Erythroblast (primary cell): ENCODE data around the gene USP2.
A peak's percentile ranks its signal among the peaks of the same experiment; 100 is the strongest.

ENCODE experiments used
- DNase-seq, 2 experiments: peaks; one replicate each; lab custom pipeline; 2025; lab: John Stamatoyannopoulos, UW
- GATA1 ChIP-seq: IDR thresholded peaks from 2 replicates; pipeline ENCODE4 v1.6.1; 2011; ENCODE audit warnings: low read depth, mild to moderate bottlenecking, control low read depth, low read length, moderate library complexity
- POLR2A ChIP-seq: IDR thresholded peaks from 2 replicates; pipeline ENCODE4 v1.6.1; 2011; ENCODE audit warnings: mild to moderate bottlenecking, low read length

The USP2 gene

GRCh38 chr11:119377961-119378667 lies 3.4 kb downstream of the USP2 start:
- no peak for DNase-seq
- TF ChIP-seq POLR2A (no peak), GATA1 (no peak)

DNA sequence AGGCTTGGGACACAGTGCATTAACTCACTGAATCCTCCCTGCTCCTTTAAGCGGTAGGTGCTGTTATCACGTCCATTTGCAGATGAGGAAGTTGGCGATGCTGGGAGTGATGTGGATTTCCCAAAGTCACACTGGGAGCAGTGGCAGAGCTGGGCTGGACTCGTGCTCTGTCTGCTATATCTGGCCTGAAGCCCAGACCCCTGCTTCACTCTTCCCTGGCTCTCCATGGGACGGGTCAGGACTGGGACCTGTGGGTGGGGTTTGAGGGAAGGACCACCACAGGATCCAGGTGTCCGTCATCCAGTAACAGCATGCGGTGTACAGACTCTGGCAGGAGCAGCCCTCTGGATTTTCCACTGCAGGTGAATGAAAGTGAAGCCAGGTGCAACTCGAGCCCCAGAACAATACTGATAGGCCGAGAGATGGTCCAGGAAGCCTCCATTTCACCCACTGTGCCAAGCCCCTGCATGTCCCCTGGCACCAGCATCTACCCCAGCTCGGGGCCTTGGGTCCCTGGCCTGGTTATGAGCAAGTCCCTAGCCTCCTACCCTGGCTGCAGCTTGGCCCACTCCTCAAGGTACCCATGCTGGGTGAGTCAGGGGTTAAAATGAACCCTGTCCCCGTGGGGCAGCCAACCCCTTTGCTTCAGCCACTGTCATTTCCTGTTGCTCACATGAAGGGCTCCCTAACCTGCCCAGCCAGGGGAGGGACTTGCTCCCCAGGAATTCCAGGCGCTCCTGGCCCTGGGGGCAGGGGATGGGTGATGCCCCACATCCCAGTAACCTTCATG lies 4.2 kb downstream of the USP2 start:
- no peak for DNase-seq
- TF ChIP-seq POLR2A: no peak
- TF ChIP-seq GATA1: no peak

DNA sequence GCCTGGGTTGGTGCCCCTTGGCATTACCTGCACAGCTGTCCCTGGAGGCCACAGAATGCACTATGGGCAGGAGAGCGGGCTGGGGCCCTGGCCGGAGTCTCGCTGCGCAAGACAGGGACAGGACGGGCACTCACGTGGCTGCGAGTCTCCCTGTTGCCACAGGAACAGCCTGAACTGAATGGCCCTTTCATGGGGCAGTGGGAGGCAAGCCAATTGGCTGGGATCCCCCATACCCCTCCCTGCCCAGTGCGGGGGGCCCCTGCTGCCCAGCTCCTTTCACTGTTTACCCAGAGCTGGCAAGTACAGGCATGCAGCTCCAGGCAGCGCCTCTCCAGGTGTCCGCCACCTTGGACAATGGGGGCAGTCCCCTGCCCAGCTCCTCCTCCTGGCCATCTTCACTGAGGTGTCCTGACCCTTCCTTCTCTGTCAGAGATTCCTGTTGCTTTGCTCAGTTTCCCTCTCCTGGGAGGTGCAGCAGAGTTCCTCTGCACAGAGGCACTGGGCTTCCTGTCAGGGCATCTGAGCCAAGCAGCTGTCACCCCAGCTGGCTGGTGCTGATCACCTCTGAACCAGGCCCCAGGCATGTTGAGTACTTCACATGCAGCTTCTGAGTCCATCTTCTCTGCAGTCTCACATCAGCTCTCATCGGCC lies 5.2 kb downstream of the USP2 start:
- TF ChIP-seq POLR2A: no peak
- no peak for TF ChIP-seq GATA1
- DNase-seq: no peak

- no peak for DNase-seq
- no peak for TF ChIP-seq POLR2A
These were observed 5.9 kb downstream of the USP2 start for GRCh38 chr11:119375337-119376196.

- DNase-seq: peak; percentile 37 to 56
- no peak for TF ChIP-seq GATA1
- TF ChIP-seq POLR2A: no peak
These were observed 6.7 kb downstream of the USP2 start for GRCh38 chr11:119374632-119375336.

DNA sequence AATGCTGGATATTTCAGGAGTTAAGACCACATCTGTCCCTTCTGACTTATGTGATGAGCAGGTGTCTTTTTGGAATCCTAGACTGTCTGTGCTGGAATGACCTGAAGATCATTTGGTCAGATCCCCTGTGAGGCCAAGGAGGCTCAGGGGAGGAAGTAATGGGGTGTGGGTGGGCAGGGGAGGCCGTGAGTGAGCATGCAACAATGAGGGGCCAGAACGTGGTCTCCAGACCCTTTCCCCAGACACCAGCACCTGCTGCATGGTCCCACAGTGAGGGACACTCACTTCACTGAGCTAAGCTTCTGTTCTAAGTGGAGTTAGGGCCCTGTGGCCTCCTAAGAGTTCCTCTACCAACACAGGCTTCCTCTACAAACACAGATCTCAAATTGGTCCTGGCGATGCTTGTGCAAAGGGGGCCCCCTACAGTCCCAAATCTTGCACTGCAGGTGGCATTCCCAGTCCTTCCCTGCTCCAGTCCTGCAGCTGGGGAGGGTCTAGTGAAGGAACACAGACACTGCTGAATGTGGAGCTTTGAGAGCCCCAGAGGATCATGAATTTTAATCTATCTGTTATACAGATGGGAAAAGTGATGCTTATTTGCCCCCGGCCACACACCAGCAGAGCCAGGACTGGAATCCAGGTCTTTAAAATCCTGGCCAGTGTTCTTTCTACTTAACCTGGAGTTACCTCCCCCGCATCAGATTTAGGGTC lies 7.4 kb downstream of the USP2 start:
- peak; percentile 33 to 63 for DNase-seq
- no peak for TF ChIP-seq GATA1
- TF ChIP-seq POLR2A: no peak

- DNase-seq: no peak
- TF ChIP-seq POLR2A: no peak
- TF ChIP-seq GATA1: no peak
These were observed 8.2 kb downstream of the USP2 start for GRCh38 chr11:119373059-119373920.

GRCh38 chr11:119372260-119373058 lies 9.0 kb downstream of the USP2 start:
- TF ChIP-seq GATA1 (no peak), POLR2A (no peak)

DNA sequence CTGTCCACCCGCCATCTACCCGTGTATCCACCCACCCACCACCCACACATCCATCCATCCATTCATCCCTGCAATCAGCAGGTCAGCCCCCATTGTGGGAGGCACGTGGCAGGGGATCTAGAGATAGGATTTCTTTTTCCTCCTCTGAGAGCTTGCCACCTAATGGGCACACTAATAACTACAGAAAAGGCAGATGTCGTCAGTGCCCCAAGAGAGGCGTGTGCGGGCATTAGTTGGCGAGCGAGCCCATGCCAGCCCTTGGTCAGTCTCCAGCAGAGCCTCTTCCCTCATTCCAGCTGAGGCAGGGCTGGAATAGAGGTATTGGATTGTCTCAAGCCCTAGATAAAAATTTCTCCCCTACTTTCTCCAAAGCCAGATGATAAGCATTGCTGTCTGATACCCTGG lies 9.7 kb downstream of the USP2 start:
- DNase-seq: no peak
- TF ChIP-seq POLR2A (no peak), GATA1 (no peak)

More at GRCh38 chr11:119372260-119373058, 9.0 kb downstream of the USP2 start:
- DNase-seq: no peak

- DNase-seq: no peak
- TF ChIP-seq GATA1: no peak
- TF ChIP-seq POLR2A: no peak
These were observed 10.4 kb downstream of the USP2 start for GRCh38 chr11:119371067-119371601.

DNA sequence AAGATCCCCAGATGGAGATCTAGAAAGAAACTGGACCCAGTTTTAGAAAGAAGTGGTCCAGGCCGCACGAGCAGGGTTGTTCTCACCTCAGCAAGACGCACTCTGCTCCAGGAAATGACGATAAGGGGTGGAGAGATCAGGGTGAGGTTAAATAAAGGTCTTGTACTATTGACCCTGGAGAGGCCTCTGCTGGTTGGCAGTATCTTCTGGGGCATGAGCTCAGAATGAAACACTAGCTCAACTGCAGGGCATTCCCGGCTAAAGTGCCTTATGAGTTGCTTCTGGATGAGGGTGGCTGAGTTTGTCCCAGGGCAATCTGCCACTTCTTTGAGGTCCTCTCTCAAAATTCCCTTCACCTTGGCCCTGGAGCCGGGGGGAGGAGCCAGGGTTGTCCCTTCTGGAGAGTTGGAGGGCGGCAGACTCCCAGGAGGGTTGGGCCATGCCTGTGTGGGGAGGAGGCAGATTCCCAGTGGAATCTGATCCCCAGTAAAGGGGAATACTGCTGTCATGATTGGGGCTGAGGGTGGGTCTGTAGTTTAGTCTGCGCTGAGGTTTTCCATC lies 10.9 kb downstream of the USP2 start:
- TF ChIP-seq GATA1: no peak
- no peak for TF ChIP-seq POLR2A
- DNase-seq: no peak
